NCI-H2029 treated with DMSO at 0.1 percent for 48 hours (cell line): ENCODE results near the gene TNFRSF11A.

ENCODE experiments used
- DNase-seq: peaks from one replicate; lab custom pipeline; 2025; lab: John Stamatoyannopoulos, UW

TNFRSF11A gene

DNA sequence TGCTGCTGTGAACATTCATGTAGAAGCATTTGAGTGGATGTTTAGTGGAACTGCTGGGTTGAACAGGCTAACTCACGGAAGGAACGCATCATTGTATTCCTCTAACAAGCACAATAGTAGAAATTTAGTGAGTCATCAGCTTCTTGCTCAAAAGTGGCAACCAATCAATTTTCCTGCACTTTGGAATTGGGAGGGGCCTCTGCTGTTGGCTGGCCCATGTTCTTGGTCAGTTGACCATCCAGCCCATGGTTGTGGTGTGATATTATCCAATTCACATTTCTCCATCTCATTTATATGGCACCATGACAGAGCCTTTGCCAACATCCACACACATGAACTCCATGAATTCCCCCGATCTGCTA, 95.0 kb downstream of the TNFRSF11A start:
- DNase-seq = no peak

GRCh38 chr18:62420513-62421209, 95.6 kb downstream of the TNFRSF11A start:
- no peak for DNase-seq

DNA sequence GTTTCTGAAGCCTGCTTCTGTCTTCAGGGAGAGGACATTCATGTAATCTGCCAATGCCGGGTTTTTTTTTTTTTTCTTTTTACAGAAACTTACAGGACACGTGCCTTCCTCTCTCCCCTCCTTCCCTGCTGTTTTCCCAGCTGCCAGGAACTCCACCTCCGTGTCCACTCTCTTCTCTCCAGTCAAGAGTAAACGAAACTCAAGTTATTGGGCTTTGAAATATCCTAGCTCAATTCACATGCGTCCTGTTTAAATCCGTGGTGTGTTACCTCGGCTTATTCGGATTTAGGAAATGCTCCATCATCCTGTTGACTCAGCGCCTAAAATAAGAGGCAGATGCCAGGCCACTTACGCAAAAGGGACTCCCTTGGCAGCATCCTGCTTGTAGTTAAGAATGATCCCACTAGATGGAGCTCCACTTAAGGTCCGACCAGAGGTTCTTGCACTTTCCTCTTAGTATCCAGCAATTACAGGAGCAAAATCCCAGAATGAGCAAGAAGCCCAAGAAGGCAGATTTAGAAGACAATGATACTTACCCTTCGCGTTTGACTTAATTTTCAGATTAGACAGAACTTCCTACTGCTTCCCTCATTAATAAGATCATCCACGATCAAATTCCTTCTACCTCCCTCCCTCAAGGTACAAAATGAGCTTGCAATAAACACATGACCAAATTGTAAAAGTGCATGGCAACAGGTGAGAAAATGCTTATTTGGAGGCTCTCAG, 100.5 kb downstream of the TNFRSF11A start:
- peak; percentile 33 for DNase-seq

DNA sequence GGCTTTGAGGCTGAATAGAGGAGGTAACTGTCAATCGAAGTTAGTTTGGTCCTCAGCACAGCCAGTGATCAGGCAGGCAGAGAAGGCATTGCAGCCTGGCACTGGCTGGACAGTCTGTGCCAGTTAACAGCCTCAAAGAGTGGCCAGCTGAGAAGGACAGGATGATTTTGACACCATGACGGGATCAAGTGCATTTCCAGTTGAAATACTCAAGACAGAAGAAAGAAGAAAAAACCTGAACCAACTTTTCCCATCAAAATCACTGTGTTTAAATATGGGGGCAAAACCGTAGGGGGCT, 101.0 kb downstream of the TNFRSF11A start:
- no peak for DNase-seq

GRCh38 chr18:62432176-62432575, 107.1 kb downstream of the TNFRSF11A start:
- DNase-seq = no peak

DNA sequence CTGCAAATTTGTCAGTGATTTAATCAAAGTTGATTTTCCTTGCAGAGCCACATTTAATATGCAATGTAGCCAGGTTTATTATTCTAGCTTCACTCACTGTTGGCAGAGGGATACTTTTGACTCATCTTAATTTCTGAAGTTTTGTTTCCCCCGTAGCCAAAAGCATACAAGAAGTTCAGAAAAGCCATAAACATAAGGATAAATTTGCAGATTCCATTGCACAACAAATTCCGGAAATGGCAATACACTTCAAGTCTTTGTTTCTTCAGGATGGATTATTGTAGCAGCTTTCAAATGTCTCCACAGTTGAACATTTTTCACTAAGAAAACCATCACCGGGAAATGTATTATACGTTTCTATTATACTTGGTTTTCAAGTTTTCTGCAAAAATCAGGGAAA, 109.7 kb downstream of the TNFRSF11A start:
- DNase-seq = no peak

DNA sequence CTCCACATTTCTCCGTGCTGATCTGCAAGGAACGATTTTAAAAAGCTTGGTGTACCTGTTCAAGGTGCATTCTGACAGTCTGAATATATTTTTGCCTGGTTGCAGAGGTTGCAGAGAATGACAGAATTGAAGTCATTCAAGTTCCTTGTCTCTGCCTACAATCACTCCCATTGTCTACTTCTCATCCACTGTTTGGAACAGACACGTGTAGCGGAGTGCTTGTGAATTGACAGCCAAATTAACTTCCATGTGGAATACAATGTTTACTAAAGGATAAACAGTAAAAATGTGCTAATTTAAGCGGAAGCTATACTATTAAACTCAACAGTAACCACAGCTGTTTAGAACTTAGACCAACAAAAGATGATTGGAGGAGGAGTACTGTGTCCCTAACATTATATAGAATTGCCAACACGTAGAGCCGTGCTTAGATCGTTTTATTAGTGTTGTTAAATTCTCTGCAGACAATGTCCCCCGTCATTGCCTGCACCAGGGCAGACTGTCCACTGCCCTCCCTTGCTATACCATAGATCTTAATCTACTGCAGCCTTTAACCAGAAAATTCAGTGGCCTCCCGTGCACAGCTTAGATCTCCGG, 110.4 kb downstream of the TNFRSF11A start:
- no peak for DNase-seq

- DNase-seq = no peak
Observed at GRCh38 chr18:62436636-62437234, 111.6 kb downstream of the TNFRSF11A start.

DNA sequence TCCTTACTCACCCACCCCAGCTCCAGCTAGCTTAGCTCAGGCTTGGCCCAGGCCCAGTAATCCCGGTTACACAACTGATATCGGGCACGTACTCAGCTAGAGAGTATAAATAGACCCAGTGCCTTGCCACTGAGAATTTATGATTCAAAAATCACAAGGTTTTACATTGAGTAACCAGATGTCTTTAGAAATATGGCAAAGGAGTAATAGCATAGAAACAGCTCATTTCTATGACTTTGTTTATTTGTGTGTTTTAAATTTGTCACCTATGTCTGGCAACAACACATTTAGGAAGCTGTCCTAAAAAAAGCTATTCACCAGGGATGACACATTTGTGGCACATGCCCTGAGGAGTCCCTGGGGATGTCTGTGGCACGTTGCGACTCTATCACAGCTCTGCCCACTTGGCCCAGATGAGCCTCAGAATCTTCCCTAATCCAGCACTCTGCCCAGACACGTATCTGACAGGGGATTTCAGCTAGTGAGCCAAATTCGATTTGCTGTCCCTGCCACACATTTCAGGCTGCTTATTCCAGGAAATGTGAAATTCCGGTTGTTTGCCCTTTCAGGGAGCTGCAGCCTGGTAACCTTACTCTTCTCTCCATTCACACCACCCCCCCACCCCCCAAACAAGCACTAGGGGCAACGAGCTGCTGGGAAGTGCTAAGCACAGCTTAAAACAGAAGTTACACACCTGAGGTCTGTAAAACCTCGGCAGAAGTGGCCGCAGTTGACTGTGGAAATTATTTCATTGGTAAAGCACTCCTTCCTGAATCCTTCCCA, 112.3 kb downstream of the TNFRSF11A start:
- no peak for DNase-seq

DNA sequence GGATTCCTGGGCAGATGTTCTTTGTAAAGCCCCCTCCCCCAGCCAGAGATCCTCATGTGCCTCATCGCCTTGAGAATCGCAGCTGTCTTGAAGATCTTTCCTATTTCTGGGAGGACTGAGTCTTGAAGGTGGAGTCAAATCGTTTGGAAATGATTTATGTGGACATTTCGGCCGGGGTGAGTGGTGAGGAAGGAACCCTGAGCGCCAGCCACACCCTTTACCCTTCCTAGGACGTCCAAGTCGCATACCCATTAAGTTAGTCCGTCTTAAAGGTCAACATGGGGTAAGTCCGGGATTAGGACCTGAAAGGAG, 112.9 kb downstream of the TNFRSF11A start:
- DNase-seq = no peak

GRCh38 chr18:62438402-62438801, 113.3 kb downstream of the TNFRSF11A start:
- DNase-seq = no peak

DNA sequence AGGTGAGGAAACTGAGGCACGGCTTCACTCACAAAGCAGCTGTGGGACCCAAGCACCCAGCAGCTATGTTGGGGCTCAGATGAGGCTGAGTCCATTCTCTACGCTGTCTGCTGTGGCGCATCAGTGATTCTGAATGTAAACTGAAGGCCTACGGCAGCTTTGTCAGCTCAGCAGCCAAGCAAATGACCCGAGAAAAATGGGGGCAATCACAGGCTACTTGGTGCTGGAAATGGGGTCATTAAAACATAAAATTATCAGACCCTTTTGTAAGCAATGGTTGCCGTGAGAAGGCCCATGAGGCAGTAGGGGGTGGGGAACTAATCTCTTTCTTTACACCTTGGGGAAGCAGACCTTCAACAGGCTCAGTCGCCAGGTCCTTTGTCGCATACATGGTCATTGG, 113.8 kb downstream of the TNFRSF11A start:
- no peak for DNase-seq
